Lower leg skin (tissue), 3 donors: ENCODE measurements around the gene GOLGA7B.

ENCODE experiments used
- POLR2A ChIP-seq, 2 donors: fragments of 450-650 bp; IDR thresholded peaks; one replicate each; pipeline ENCODE4 v1.6.1; 2016 to 2017; ENCODE audit warnings: antibody characterized with exemption in 2 of 2, mild to moderate bottlenecking in 1 of 2, moderate library complexity in 1 of 2
- TF ChIP-seq, protein P1 (sequence below), 3 donors: fragments of 450-650 bp; IDR thresholded peaks; one replicate each; pipeline ENCODE4 v1.5.1; 2016; ENCODE audit warnings: antibody characterized with exemption in 3 of 3, mild to moderate bottlenecking in 3 of 3, moderate library complexity in 2 of 3

DNA sequence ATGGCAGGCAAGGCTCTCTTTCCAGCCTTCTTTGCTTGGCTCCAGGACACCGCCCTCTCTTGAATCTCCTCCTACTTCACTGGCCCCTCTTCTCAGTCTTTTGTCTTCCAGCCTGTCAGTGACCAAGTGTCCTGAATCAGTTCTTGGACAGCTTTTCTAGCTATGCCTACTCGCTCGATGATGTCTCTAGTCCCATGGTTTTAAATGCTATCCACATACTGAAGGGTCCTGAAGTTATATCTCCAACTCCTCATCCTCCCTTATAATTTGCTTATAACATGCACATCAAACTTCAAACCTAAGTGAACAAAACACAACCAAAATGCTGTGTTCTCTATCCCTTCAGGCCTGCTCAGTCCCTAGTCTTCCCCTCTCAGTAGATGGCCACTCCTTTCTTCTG lies 5.0 kb upstream of the GOLGA7B start:
- no peak for TF ChIP-seq POLR2A (IDR thresholded peaks at IDR 0.05)
- TF ChIP-seq, protein P1, sequence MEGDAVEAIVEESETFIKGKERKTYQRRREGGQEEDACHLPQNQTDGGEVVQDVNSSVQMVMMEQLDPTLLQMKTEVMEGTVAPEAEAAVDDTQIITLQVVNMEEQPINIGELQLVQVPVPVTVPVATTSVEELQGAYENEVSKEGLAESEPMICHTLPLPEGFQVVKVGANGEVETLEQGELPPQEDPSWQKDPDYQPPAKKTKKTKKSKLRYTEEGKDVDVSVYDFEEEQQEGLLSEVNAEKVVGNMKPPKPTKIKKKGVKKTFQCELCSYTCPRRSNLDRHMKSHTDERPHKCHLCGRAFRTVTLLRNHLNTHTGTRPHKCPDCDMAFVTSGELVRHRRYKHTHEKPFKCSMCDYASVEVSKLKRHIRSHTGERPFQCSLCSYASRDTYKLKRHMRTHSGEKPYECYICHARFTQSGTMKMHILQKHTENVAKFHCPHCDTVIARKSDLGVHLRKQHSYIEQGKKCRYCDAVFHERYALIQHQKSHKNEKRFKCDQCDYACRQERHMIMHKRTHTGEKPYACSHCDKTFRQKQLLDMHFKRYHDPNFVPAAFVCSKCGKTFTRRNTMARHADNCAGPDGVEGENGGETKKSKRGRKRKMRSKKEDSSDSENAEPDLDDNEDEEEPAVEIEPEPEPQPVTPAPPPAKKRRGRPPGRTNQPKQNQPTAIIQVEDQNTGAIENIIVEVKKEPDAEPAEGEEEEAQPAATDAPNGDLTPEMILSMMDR (IDR thresholded peaks at IDR 0.05): no peak
